HEK293 (cell line): ENCODE data around the gene GLO1.

Experiments used
- CTCF ChIA-PET: fragments of 350-600 bp; formaldehyde crosslinking; extraction: SDS; loops from one replicate; lab custom pipeline; 2021; ENCODE audit warnings: antibody characterized with exemption; lab: Yijun Ruan, JAX
- POLR2A ChIA-PET: fragments of 300-600 bp; formaldehyde crosslinking; extraction: SDS; loops from one replicate; lab custom pipeline; 2020; ENCODE audit warnings: antibody characterized with exemption, inconsistent platforms; lab: Yijun Ruan, JAX
- H3K27ac ChIP-seq: fragments of 200-500 bp; sonication (Bioruptor generic); 2 replicates; pipeline ENCODE4 v1.5.1; 2014; ENCODE audit warnings: low read depth, low read length, control low read depth, inconsistent platforms; ENCODE audit errors: extremely low read depth
- H3K36me3 ChIP-seq, 2 experiments: fragments of 200-500 bp in 1 of 2; sonication (Bioruptor generic) in 1 of 2; 1 replicate in 1 of 2; 2 replicates in 1 of 2; pipeline ENCODE4 v1.5.1; 2014 to 2017; ENCODE audit warnings: inconsistent platforms in 2 of 2, low read length in 2 of 2; ENCODE audit not compliant: control insufficient read depth in 2 of 2, insufficient read depth in 1 of 2
- H3K4me1 ChIP-seq: fragments of 200-500 bp; sonication (Bioruptor generic); 2 replicates; pipeline ENCODE4 v1.5.1; 2014; ENCODE audit warnings: mild to moderate bottlenecking, low read length, inconsistent platforms; ENCODE audit not compliant: control insufficient read depth, insufficient read depth
- H3K4me3 ChIP-seq: 2 replicates; pipeline ENCODE4 v1.5.1; 2011; ENCODE audit warnings: low read depth, mild to moderate bottlenecking, control low read depth, low read length, moderate library complexity
- H3K9me3 ChIP-seq: fragments of 200-500 bp; sonication (Bioruptor generic); 2 replicates; pipeline ENCODE4 v1.5.1; 2014; ENCODE audit warnings: low read depth, low read length, inconsistent platforms; ENCODE audit not compliant: control insufficient read depth, insufficient read depth
- ZNF157 ChIP-seq: fragments of 450-650 bp; formaldehyde crosslinking; IDR thresholded peaks from 2 replicates; pipeline ENCODE4 v1.5.1; 2016; ENCODE audit warnings: missing biosample characterization, missing genetic modification characterization
- ZNF394 ChIP-seq: fragments of 450-650 bp; formaldehyde crosslinking; IDR thresholded peaks from 2 replicates; pipeline ENCODE4 v1.5.1; 2016; ENCODE audit warnings: missing biosample characterization, missing genetic modification characterization, mild to moderate bottlenecking, moderate library complexity, borderline replicate concordance
- ZNF423 ChIP-seq: fragments of 450-650 bp; formaldehyde crosslinking; IDR thresholded peaks from 2 replicates; pipeline ENCODE4 v1.5.1; 2016; ENCODE audit warnings: missing biosample characterization, missing genetic modification characterization
- ZNF426 ChIP-seq: fragments of 450-650 bp; formaldehyde crosslinking; IDR thresholded peaks from 2 replicates; pipeline ENCODE4 v1.5.1; 2017; ENCODE audit warnings: missing biosample characterization, missing genetic modification characterization, mild to moderate bottlenecking, inconsistent platforms, moderate library complexity
- ZNF501 ChIP-seq: fragments of 450-650 bp; formaldehyde crosslinking; IDR thresholded peaks from 2 replicates; pipeline ENCODE4 v1.5.1; 2016; ENCODE audit warnings: missing biosample characterization, missing genetic modification characterization
- ZNF530 ChIP-seq: fragments of 450-650 bp; formaldehyde crosslinking; IDR thresholded peaks from 2 replicates; pipeline ENCODE4 v1.5.1; 2016; ENCODE audit warnings: low read depth, missing biosample characterization, missing genetic modification characterization
- ZNF555 ChIP-seq: fragments of 450-650 bp; formaldehyde crosslinking; conservative IDR thresholded peaks from 2 replicates; pipeline ENCODE4 v1.5.1; 2017; ENCODE audit warnings: missing biosample characterization, mild to moderate bottlenecking, missing genetic modification characterization, inconsistent platforms
- ZNF561 ChIP-seq: fragments of 450-650 bp; IDR thresholded peaks from 2 replicates; pipeline ENCODE4 v1.5.1; 2018; ENCODE audit warnings: missing biosample characterization, missing genetic modification characterization, borderline replicate concordance
- ZNF623 ChIP-seq: fragments of 450-650 bp; formaldehyde crosslinking; IDR thresholded peaks from 2 replicates; pipeline ENCODE4 v1.5.1; 2016; ENCODE audit warnings: missing biosample characterization, missing genetic modification characterization
- ZNF664 ChIP-seq: fragments of 450-650 bp; formaldehyde crosslinking; IDR thresholded peaks from 2 replicates; pipeline ENCODE4 v1.5.1; 2016; ENCODE audit warnings: missing biosample characterization, missing genetic modification characterization
- TF ChIP-seq, protein P1 (sequence below): fragments of 450-650 bp; formaldehyde crosslinking; IDR thresholded peaks from 2 replicates; pipeline ENCODE4 v1.5.1; 2016; ENCODE audit warnings: missing biosample characterization, missing genetic modification characterization
- TF ChIP-seq, protein P2 (sequence below): fragments of 450-650 bp; formaldehyde crosslinking; IDR thresholded peaks from 2 replicates; pipeline ENCODE4 v1.5.1; 2016; ENCODE audit warnings: missing biosample characterization, missing genetic modification characterization, low read depth
- TF ChIP-seq, protein P3 (sequence below): fragments of 450-650 bp; formaldehyde crosslinking; IDR thresholded peaks from 2 replicates; pipeline ENCODE4 v1.5.1; 2016; ENCODE audit warnings: missing biosample characterization, missing genetic modification characterization, borderline replicate concordance
- TF ChIP-seq, protein P4 (sequence below): fragments of 450-650 bp; formaldehyde crosslinking; conservative IDR thresholded peaks from 2 replicates; pipeline ENCODE4 v1.5.1; 2016; ENCODE audit warnings: low read depth, missing biosample characterization, missing genetic modification characterization
- TF ChIP-seq, protein P5 (sequence below): fragments of 450-650 bp; formaldehyde crosslinking; conservative IDR thresholded peaks from 2 replicates; pipeline ENCODE4 v1.5.1; 2016; ENCODE audit warnings: low read depth, missing biosample characterization, missing genetic modification characterization
- TF ChIP-seq, protein P6 (sequence below): fragments of 450-650 bp; formaldehyde crosslinking; IDR thresholded peaks from 2 replicates; pipeline ENCODE4 v1.5.1; 2017; ENCODE audit warnings: missing biosample characterization, missing genetic modification characterization

Gene GLO1

DNA sequence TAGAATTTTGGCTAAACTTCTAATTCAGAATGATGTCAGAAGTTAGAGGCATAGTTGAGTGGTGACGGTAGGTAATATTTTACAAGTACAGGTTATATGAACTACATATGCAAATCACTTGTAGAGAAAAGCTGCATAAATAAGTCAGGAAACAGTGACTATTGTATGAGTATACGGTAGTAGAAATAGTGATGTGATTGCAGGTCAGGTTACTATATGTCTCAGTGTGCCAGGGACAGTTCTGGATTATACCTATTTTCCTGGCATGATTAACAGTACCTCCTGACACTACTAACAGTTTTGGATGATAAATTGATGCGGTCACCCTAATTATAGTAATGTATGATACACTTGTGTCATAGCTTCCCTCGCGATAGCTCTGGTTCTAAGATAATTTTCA is 21.4 kb upstream of the GLO1 start (continued):
- TF ChIP-seq, protein P1, sequence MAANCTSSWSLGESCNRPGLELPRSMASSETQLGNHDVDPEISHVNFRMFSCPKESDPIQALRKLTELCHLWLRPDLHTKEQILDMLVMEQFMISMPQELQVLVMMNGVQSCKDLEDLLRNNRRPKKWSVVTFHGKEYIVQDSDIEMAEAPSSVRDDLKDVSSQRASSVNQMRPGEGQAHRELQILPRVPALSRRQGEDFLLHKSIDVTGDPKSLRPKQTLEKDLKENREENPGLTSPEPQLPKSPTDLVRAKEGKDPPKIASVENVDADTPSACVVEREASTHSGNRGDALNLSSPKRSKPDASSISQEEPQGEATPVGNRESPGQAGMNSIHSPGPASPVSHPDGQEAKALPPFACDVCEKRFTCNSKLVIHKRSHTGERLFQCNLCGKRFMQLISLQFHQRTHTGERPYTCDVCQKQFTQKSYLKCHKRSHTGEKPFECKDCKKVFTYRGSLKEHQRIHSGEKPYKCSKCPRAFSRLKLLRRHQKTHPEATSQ, result no peak

DNA sequence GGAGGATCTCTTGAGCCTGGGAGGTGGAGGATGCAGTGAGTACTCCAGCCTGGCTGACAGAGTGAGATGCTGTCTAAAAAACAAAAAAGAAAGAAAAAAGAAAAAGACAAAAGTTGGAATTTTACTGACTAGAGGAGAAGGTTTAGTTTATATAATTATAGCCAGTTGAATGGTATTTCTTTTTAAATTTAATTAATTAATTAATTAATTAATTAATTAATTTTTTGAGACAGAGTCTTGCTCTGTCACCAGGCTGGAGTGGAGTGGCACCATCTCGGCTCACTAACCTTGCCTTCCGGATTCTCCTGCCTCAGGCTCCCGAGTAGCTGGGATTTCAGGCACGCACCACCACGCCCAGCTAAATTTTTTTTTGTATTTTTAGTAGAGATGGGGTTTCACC is 20.8 kb upstream of the GLO1 start:
- peak; percentile 37; the same call in 1 of the 2 replicates for TF ChIP-seq ZNF623 (tag by site-specific recombination)
- TF ChIP-seq ZNF561 (tag by site-specific recombination), result no peak
- TF ChIP-seq, protein P2, sequence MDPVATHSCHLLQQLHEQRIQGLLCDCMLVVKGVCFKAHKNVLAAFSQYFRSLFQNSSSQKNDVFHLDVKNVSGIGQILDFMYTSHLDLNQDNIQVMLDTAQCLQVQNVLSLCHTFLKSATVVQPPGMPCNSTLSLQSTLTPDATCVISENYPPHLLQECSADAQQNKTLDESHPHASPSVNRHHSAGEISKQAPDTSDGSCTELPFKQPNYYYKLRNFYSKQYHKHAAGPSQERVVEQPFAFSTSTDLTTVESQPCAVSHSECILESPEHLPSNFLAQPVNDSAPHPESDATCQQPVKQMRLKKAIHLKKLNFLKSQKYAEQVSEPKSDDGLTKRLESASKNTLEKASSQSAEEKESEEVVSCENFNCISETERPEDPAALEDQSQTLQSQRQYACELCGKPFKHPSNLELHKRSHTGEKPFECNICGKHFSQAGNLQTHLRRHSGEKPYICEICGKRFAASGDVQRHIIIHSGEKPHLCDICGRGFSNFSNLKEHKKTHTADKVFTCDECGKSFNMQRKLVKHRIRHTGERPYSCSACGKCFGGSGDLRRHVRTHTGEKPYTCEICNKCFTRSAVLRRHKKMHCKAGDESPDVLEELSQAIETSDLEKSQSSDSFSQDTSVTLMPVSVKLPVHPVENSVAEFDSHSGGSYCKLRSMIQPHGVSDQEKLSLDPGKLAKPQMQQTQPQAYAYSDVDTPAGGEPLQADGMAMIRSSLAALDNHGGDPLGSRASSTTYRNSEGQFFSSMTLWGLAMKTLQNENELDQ (tag by site-specific recombination), result no peak
- TF ChIP-seq ZNF394 (tag by site-specific recombination), result 0 out of 2 replicates have a peak, but pooled peaks have one; percentile 55
- TF ChIP-seq, protein P3, sequence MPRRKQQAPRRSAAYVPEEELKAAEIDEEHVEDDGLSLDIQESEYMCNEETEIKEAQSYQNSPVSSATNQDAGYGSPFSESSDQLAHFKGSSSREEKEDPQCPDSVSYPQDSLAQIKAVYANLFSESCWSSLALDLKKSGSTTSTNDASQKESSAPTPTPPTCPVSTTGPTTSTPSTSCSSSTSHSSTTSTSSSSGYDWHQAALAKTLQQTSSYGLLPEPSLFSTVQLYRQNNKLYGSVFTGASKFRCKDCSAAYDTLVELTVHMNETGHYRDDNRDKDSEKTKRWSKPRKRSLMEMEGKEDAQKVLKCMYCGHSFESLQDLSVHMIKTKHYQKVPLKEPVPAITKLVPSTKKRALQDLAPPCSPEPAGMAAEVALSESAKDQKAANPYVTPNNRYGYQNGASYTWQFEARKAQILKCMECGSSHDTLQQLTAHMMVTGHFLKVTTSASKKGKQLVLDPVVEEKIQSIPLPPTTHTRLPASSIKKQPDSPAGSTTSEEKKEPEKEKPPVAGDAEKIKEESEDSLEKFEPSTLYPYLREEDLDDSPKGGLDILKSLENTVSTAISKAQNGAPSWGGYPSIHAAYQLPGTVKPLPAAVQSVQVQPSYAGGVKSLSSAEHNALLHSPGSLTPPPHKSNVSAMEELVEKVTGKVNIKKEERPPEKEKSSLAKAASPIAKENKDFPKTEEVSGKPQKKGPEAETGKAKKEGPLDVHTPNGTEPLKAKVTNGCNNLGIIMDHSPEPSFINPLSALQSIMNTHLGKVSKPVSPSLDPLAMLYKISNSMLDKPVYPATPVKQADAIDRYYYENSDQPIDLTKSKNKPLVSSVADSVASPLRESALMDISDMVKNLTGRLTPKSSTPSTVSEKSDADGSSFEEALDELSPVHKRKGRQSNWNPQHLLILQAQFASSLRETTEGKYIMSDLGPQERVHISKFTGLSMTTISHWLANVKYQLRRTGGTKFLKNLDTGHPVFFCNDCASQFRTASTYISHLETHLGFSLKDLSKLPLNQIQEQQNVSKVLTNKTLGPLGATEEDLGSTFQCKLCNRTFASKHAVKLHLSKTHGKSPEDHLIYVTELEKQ (tag by site-specific recombination), result no peak
- TF ChIP-seq, protein P4, sequence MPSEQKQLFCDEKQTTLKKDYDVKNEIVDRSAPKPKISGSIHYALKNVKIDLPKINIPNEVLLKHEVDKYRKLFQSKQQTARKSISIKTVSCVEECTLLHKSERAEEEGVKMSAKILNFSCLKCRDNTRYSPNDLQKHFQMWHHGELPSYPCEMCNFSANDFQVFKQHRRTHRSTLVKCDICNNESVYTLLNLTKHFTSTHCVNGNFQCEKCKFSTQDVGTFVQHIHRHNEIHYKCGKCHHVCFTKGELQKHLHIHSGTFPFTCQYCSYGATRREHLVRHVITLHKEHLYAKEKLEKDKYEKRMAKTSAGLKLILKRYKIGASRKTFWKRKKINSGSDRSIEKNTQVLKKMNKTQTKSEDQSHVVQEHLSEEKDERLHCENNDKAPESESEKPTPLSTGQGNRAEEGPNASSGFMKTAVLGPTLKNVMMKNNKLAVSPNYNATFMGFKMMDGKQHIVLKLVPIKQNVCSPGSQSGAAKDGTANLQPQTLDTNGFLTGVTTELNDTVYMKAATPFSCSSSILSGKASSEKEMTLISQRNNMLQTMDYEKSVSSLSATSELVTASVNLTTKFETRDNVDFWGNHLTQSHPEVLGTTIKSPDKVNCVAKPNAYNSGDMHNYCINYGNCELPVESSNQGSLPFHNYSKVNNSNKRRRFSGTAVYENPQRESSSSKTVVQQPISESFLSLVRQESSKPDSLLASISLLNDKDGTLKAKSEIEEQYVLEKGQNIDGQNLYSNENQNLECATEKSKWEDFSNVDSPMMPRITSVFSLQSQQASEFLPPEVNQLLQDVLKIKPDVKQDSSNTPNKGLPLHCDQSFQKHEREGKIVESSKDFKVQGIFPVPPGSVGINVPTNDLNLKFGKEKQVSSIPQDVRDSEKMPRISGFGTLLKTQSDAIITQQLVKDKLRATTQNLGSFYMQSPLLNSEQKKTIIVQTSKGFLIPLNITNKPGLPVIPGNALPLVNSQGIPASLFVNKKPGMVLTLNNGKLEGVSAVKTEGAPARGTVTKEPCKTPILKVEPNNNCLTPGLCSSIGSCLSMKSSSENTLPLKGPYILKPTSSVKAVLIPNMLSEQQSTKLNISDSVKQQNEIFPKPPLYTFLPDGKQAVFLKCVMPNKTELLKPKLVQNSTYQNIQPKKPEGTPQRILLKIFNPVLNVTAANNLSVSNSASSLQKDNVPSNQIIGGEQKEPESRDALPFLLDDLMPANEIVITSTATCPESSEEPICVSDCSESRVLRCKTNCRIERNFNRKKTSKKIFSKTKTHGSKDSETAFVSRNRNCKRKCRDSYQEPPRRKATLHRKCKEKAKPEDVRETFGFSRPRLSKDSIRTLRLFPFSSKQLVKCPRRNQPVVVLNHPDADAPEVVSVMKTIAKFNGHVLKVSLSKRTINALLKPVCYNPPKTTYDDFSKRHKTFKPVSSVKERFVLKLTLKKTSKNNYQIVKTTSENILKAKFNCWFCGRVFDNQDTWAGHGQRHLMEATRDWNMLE, result 0 out of 2 replicates have a peak, but pooled peaks have one; percentile 40
- no peak for TF ChIP-seq ZNF664 (tag by site-specific recombination)
- TF ChIP-seq ZNF530 (tag by site-specific recombination), result no peak
- TF ChIP-seq ZNF423, result no peak
- no peak for TF ChIP-seq ZNF157 (tag by site-specific recombination)
- TF ChIP-seq ZNF426, result peak; percentile 38
- TF ChIP-seq, protein P5, sequence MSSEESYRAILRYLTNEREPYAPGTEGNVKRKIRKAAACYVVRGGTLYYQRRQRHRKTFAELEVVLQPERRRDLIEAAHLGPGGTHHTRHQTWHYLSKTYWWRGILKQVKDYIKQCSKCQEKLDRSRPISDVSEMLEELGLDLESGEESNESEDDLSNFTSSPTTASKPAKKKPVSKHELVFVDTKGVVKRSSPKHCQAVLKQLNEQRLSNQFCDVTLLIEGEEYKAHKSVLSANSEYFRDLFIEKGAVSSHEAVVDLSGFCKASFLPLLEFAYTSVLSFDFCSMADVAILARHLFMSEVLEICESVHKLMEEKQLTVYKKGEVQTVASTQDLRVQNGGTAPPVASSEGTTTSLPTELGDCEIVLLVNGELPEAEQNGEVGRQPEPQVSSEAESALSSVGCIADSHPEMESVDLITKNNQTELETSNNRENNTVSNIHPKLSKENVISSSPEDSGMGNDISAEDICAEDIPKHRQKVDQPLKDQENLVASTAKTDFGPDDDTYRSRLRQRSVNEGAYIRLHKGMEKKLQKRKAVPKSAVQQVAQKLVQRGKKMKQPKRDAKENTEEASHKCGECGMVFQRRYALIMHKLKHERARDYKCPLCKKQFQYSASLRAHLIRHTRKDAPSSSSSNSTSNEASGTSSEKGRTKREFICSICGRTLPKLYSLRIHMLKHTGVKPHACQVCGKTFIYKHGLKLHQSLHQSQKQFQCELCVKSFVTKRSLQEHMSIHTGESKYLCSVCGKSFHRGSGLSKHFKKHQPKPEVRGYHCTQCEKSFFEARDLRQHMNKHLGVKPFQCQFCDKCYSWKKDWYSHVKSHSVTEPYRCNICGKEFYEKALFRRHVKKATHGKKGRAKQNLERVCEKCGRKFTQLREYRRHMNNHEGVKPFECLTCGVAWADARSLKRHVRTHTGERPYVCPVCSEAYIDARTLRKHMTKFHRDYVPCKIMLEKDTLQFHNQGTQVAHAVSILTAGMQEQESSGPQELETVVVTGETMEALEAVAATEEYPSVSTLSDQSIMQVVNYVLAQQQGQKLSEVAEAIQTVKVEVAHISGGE (tag by site-specific recombination), result 0 out of 2 replicates have a peak, but pooled peaks have one; percentile 30
- TF ChIP-seq, protein P6, sequence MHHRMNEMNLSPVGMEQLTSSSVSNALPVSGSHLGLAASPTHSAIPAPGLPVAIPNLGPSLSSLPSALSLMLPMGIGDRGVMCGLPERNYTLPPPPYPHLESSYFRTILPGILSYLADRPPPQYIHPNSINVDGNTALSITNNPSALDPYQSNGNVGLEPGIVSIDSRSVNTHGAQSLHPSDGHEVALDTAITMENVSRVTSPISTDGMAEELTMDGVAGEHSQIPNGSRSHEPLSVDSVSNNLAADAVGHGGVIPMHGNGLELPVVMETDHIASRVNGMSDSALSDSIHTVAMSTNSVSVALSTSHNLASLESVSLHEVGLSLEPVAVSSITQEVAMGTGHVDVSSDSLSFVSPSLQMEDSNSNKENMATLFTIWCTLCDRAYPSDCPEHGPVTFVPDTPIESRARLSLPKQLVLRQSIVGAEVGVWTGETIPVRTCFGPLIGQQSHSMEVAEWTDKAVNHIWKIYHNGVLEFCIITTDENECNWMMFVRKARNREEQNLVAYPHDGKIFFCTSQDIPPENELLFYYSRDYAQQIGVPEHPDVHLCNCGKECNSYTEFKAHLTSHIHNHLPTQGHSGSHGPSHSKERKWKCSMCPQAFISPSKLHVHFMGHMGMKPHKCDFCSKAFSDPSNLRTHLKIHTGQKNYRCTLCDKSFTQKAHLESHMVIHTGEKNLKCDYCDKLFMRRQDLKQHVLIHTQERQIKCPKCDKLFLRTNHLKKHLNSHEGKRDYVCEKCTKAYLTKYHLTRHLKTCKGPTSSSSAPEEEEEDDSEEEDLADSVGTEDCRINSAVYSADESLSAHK (tag by site-specific recombination), result no peak
- TF ChIP-seq ZNF501 (tag by site-specific recombination), result no peak
- TF ChIP-seq ZNF555 (tag by site-specific recombination), result peak; percentile 26
- no peak overlapping the region for H3K27ac ChIP-seq
- POLR2A ChIA-PET, result no interaction called here

More for the DNA sequence above, 20.8 kb upstream of the GLO1 start:
- no peak overlapping the region for H3K4me3 ChIP-seq
- no peaks in the 10 kb centered on the region for H3K9me3 ChIP-seq
- H3K4me1 ChIP-seq, result peaks cover 6% of the 10 kb centered on the region; the same call in 1 of the 2 replicates
- H3K36me3 ChIP-seq, result no peaks in the 10 kb centered on the region
- CTCF ChIA-PET, result interaction anchor here (2.3 kb wide), 1 partner anchor 14 kb away, joined by 8 read pairs; no protein-coding TSS in a partner anchor
